GM23248 (cell line): ENCODE measurements around the gene KCNIP1. TPM values are rescaled to one million over a fixed set of nuclear protein-coding genes. Genes with fewer than 3 reads are reported as not detected.

ENCODE experiments used
- DNase-seq: peaks from one replicate; pipeline ENCODE4 v3.0.0-alpha.2; 2015
- H2AFZ ChIP-seq: fragments of 200-600 bp; sonication (generic); 2 replicates; pipeline ENCODE4 v1.6.1; 2016; ENCODE audit warnings: antibody characterized with exemption
- H3F3A ChIP-seq: fragments of 200-600 bp; sonication (generic); 2 replicates; pipeline ENCODE4 v1.6.1; 2016; ENCODE audit warnings: mild to moderate bottlenecking, antibody characterized with exemption, mixed run types; ENCODE audit not compliant: insufficient read depth
- H3K27ac ChIP-seq: fragments of 200-600 bp; sonication (generic); 2 replicates; pipeline ENCODE4 v1.5.1; 2016; ENCODE audit warnings: mild to moderate bottlenecking
- H3K27me3 ChIP-seq: fragments of 200-600 bp; sonication (generic); replicated peaks from 2 replicates; pipeline ENCODE4 v1.6.1; 2016; ENCODE audit warnings: mild to moderate bottlenecking; ENCODE audit not compliant: insufficient read depth
- H3K36me3 ChIP-seq: fragments of 200-600 bp; sonication (generic); 2 replicates; pipeline ENCODE4 v1.6.1; 2016; ENCODE audit warnings: low read depth, mild to moderate bottlenecking
- H3K4me1 ChIP-seq: fragments of 200-600 bp; sonication (generic); 2 replicates; pipeline ENCODE4 v1.6.1; 2016; ENCODE audit warnings: mild to moderate bottlenecking; ENCODE audit not compliant: insufficient read depth
- H3K4me2 ChIP-seq: fragments of 200-600 bp; sonication (generic); one replicate; pipeline ENCODE4 v1.6.1; 2016; ENCODE audit warnings: mild to moderate bottlenecking; ENCODE audit not compliant: unreplicated experiment
- H3K4me3 ChIP-seq: fragments of 200-600 bp; sonication (generic); 2 replicates; pipeline ENCODE4 v1.5.1; 2016; ENCODE audit warnings: mild to moderate bottlenecking
- H3K79me2 ChIP-seq: fragments of 200-600 bp; sonication (generic); 2 replicates; pipeline ENCODE4 v1.6.1; 2016; ENCODE audit warnings: mild to moderate bottlenecking; ENCODE audit not compliant: insufficient read depth
- H3K9ac ChIP-seq: fragments of 200-600 bp; sonication (generic); 2 replicates; pipeline ENCODE4 v1.6.1; 2016; ENCODE audit warnings: mild to moderate bottlenecking
- H3K9me2 ChIP-seq: fragments of 200-600 bp; sonication (generic); 2 replicates; pipeline ENCODE4 v1.6.1; 2016; ENCODE audit warnings: mixed run types, mild to moderate bottlenecking, moderate library complexity; ENCODE audit not compliant: insufficient read depth
- H3K9me3 ChIP-seq: fragments of 200-600 bp; sonication (generic); one replicate; pipeline ENCODE4 v1.6.1; 2017; ENCODE audit warnings: low read depth
- H4K20me1 ChIP-seq: fragments of 200-600 bp; sonication (generic); 2 replicates; pipeline ENCODE4 v1.6.0; 2016; ENCODE audit not compliant: insufficient read depth
- EZH2 ChIP-seq: fragments of 200-600 bp; sonication (generic); IDR thresholded peaks from 2 replicates; pipeline ENCODE4 v1.6.1; 2018; ENCODE audit warnings: antibody characterized with exemption, mild to moderate bottlenecking; ENCODE audit not compliant: insufficient read depth, poor library complexity, severe bottlenecking
- EZH2phosphoT487 ChIP-seq: fragments of 200-600 bp; sonication (generic); IDR thresholded peaks from 2 replicates; pipeline ENCODE4 v1.6.1; 2018; ENCODE audit warnings: antibody characterized with exemption, moderate library complexity, mild to moderate bottlenecking, low read depth; ENCODE audit not compliant: insufficient read depth
- WGBS, 2 experiments: methylation state at CpG; one replicate each; pipeline ENCODE4 v1.1.6; 2015 to 2017; ENCODE audit warnings: low lambda C conversion rate in 2 of 2, low coverage in 1 of 2; ENCODE audit errors: missing lambda C conversion rate in 2 of 2; 5-methylcytosine and 5-hydroxymethylcytosine counted together
- in situ Hi-C: fragments of 300-500 bp; cut with MboI; formaldehyde crosslinking; loops from 2 replicates; pipeline ENCODE4 v1.15.0; 2020
- polyA plus RNA-seq: library from polyadenylated mRNA; unstranded; fragments of >200 nt; fragmentation: Nextera tagmentation; extraction: Ambion mirVana; gene quantifications from 2 replicates; pipeline ENCODE4 v1.2.1, GENCODE V29; 2016
- total RNA-seq: library from RNA; depleted of rRNA; stranded (reverse); fragments of >200 nt; shearing (Covaris generic); gene quantifications from 2 replicates; pipeline ENCODE4 v1.2.3, GENCODE V29; 2014

The KCNIP1 gene
- total and polyA plus RNA-seq, 2 experiments from 2014 or later: not detected

GRCh38 chr5:170743876-170744212, 240.0 kb downstream of the KCNIP1 start:
- no peaks in the 10 kb centered on the region; the same call in 1 of the 2 replicates for H3K4me1 ChIP-seq
- H3K27me3 ChIP-seq: 0 out of 2 replicates have a peak, but pooled peaks cover 3% of the 10 kb centered on the region
- no peaks in the 10 kb centered on the region for H3K9me2 ChIP-seq
- 3 to 5% methylated on average over 9 to 12 of the region's 12 CpGs for WGBS, 2 experiments
- H3K79me2 ChIP-seq: no peaks in the 10 kb centered on the region
- TF ChIP-seq EZH2phosphoT487: no peak
- H4K20me1 ChIP-seq: no peaks in the 10 kb centered on the region
- no peak overlapping the region for H3K4me3 ChIP-seq
- in situ Hi-C loops: loop anchor here (10.0 kb wide), 1 partner anchor 601 kb away; no protein-coding TSS in a partner anchor
- no peak overlapping the region for H3K4me2 ChIP-seq
- H3K27ac ChIP-seq: no peak overlapping the region
- no peak for DNase-seq
- no peaks in the 10 kb centered on the region for H3F3A ChIP-seq
- no peak overlapping the region for H2AFZ ChIP-seq
- no peaks in the 10 kb centered on the region for H3K36me3 ChIP-seq
- no peaks in the 10 kb centered on the region for H3K9me3 ChIP-seq
- no peak overlapping the region for H3K9ac ChIP-seq

- TF ChIP-seq EZH2phosphoT487 (no peak), EZH2 (no peak)
- no peak overlapping the region for H3K4me2 ChIP-seq
- peaks cover 13% of the 10 kb centered on the region; the same call in 1 of the 2 replicates for H3K27me3 ChIP-seq
- no peak overlapping the region for H3K4me3 ChIP-seq
- H3K9me3 ChIP-seq: no peaks in the 10 kb centered on the region
- H3F3A ChIP-seq: no peaks in the 10 kb centered on the region
- H2AFZ ChIP-seq: no peak overlapping the region
- 0 to 4% methylated on average over 11 to 12 of the region's 12 CpGs for WGBS, 2 experiments
- no peaks in the 10 kb centered on the region for H3K9me2 ChIP-seq
- H3K79me2 ChIP-seq: no peaks in the 10 kb centered on the region
- no peaks in the 10 kb centered on the region for H3K36me3 ChIP-seq
- no peaks in the 10 kb centered on the region; the same call in 1 of the 2 replicates for H3K4me1 ChIP-seq
- peak; percentile 38 for DNase-seq
- no peak overlapping the region for H3K27ac ChIP-seq
- in situ Hi-C loops: loop anchor here (10.0 kb wide), 1 partner anchor 599 kb away; no protein-coding TSS in a partner anchor
- H3K9ac ChIP-seq: no peak overlapping the region
- H4K20me1 ChIP-seq: no peaks in the 10 kb centered on the region
Measured at GRCh38 chr5:170745481-170746071, 241.8 kb downstream of the KCNIP1 start.

GRCh38 chr5:170746075-170746960, 242.5 kb downstream of the KCNIP1 start:
- Histone ChIP-seq H3F3A (no peaks in the 10 kb centered on the region), H3K9me3 (no peaks in the 10 kb centered on the region), H3K27ac (no peak overlapping the region), H3K36me3 (no peaks in the 10 kb centered on the region), H3K79me2 (no peaks in the 10 kb centered on the region), H3K4me1 (no peaks in the 10 kb centered on the region; the same call in 1 of the 2 replicates), H3K27me3 (peaks cover 19% of the 10 kb centered on the region; the same call in 1 of the 2 replicates), H3K9ac (no peak overlapping the region), H3K9me2 (no peaks in the 10 kb centered on the region), H2AFZ (no peak overlapping the region), H3K4me2 (no peak overlapping the region), H3K4me3 (no peak overlapping the region), H4K20me1 (no peaks in the 10 kb centered on the region)
- TF ChIP-seq EZH2: no peak
- no peak for TF ChIP-seq EZH2phosphoT487
- DNase-seq: no peak
- in situ Hi-C loops: loop anchor here (10.0 kb wide), 1 partner anchor 598 kb away; no protein-coding TSS in a partner anchor
- 51 to 59% methylated on average over 11 to 14 of the region's 14 CpGs for WGBS, 2 experiments

GRCh38 chr5:170746961-170747340, 243.1 kb downstream of the KCNIP1 start:
- H3F3A ChIP-seq: no peaks in the 10 kb centered on the region
- H3K9me3 ChIP-seq: no peaks in the 10 kb centered on the region
- peaks cover 24% of the 10 kb centered on the region; the same call in 1 of the 2 replicates for H3K27me3 ChIP-seq
- H3K4me1 ChIP-seq: no peaks in the 10 kb centered on the region; the same call in 1 of the 2 replicates
- H3K9me2 ChIP-seq: no peaks in the 10 kb centered on the region
- H3K79me2 ChIP-seq: no peaks in the 10 kb centered on the region
- DNase-seq: no peak
- H3K36me3 ChIP-seq: no peaks in the 10 kb centered on the region
- TF ChIP-seq EZH2phosphoT487: no peak
- TF ChIP-seq EZH2: no peak
- no peak overlapping the region for H3K4me2 ChIP-seq
- no peaks in the 10 kb centered on the region for H4K20me1 ChIP-seq
- 62 to 67% methylated on average over 11 of the region's 11 CpGs for WGBS, 2 experiments
- in situ Hi-C loops: loop anchor here (10.0 kb wide), 1 partner anchor 598 kb away; no protein-coding TSS in a partner anchor
- no peak overlapping the region for H3K27ac ChIP-seq
- no peak overlapping the region for H2AFZ ChIP-seq
- no peak overlapping the region for H3K9ac ChIP-seq
- H3K4me3 ChIP-seq: no peak overlapping the region
